NCI-H1092 (cell line): ENCODE data around the gene PRSS57.
"Not testable (repeated sequence)": the region's sequence is repeated elsewhere in the genome, so short reads cannot be mapped to it uniquely, and the experiment has no call there.

Source experiments
- DNase-seq: peaks from one replicate; lab custom pipeline; 2025; lab: John Stamatoyannopoulos, UW

PRSS57 gene

DNA sequence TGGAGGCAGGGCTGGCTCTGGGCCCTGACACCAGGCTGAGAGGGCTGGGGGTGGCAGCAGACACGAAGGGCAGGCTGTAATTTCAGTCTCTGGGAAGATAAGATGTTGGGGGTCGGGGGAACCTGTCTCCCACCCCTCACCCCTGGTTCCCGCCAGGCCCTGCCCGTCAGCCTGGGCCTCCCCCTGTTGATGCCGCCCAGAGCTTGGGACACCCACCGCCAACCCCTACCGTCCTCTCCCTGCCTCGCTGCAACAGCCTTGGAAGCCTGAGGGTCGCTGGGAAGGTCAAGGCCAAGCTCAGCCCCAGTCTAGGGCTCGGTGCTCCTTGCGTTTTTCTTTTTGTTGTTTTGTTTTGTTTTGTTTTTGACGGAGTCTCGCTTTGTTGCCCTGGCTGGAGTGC, 28.0 kb upstream of the PRSS57 start:
- DNase-seq = no peak

DNA sequence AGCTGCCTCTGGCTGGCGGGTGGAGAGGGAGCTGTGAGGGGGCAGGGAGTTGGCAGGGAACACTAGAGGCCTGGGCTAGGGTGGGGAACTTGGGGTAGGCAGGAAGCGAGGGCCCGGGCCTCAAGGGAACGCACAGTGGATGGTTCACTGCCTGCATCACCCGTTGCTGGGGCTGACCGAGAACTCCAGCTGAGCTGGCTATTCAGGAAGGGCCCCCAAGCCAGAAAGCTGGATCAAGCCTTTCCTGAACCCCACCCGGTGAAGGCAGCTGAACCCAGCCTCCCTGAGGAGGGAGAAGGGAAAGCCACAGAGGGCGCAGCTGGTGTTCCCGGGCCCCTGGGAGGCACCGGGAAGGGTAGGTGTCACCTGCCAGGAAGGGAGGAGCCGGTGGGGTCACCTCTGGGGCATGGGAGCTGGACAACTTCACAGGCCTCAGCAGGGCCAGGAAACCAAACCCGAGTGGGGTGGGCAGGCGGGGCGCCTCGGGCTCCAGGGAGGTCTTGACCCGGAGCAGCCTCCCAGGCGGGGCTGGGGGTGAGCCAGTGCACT, 27.4 kb upstream of the PRSS57 start:
- DNase-seq = no peak

DNA sequence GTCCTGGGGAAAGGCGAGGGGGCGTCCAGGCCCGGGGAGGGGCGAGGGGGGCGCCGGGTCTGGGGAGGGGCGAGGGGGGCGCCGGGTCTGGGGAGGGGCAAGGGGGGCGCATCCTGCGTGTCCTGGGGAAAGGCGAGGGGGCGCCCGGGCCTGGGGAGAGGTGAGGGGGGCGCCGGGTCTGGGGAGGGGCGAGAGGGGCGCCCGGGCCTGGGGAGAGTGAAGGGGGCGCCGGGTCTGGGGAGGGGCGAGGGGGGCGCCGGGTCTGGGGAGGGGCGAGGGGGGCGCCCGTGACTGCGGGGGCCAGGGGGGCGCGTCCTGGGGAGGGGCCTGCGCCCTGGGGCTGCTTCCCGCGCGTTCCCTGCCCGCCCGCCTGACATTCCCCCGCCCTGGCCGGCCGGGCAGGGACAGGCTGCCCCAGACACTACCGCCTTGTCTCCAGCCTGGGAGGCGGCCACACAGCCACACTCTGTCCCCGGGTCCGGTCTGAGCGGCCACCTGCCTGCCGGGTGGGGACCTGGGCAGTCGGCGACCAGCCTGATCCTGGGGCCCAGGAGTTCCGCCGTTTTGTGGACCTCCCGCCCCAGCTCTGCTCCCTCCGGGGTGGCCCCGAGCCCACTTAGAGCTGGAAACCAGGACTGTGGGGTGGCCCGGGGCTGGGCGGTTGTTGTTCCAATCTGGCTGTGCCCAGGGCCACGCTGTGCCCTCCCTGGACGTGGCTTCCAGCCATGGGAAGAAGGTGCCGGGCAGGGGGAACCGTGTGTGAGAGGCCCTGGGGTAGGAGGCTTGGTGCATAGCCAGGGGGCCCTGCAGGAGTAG, 25.3 kb upstream of the PRSS57 start:
- no peak for DNase-seq

DNA sequence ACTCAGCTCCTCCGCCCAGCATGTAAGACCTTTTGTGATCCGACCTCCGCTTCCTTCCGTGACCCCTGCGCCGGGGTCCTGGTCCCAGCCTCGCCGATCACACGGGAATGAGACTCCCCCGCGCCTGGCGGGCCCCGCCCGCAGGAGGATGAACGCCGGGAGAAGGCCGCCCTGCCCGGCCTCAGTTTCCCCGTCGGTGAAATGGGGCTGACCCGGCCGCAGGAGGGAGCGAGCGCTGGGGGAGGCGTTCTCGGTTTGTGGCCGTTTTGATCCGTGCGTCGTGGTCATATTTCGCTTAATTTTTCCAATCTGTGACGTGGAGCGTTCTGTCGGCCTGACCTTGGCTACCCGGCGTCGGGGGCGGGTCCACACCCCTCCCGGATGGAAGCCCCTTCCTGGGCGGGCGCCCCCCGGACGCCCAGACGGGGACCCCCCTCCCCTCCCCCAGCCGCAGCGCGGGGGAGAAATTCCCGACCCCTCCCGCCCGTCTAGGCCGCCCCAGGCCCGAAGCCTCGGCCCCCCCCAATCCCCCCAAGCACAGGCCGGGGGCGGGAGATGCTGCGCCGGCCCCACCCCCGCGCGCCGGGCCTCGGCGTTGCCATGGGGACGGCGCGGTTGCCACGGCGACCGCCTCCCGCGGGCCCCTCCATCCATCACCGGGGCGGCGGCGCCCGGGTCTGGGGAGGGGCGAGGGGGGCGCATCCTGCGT, 24.5 kb upstream of the PRSS57 start:
- no peak for DNase-seq

DNA sequence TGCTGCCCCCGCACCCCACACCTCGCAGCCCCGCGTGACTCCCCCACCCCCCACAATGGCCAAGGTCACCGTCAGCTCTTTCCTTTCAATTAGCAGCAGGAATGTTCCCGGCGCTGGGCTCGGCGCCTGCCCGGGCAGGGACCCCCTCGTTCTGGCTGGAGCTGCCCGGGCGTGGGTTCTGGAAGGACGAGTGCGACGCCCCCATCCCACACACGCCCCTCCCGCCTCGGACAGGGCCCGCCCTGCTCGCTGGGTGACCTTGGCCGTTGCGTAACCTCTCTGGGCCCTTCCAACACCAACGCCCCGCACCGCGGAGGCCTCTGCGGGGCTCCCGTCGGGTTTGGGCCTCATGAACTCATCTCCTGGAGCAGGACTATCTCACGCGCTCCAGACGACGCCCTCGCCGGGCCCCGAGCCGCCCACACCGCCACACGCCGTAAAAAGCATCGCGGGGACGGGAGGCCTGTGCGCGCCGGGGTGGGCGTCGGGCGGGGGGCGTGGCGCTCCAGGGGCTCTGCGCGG, 23.8 kb upstream of the PRSS57 start:
- DNase-seq = no peak

DNA sequence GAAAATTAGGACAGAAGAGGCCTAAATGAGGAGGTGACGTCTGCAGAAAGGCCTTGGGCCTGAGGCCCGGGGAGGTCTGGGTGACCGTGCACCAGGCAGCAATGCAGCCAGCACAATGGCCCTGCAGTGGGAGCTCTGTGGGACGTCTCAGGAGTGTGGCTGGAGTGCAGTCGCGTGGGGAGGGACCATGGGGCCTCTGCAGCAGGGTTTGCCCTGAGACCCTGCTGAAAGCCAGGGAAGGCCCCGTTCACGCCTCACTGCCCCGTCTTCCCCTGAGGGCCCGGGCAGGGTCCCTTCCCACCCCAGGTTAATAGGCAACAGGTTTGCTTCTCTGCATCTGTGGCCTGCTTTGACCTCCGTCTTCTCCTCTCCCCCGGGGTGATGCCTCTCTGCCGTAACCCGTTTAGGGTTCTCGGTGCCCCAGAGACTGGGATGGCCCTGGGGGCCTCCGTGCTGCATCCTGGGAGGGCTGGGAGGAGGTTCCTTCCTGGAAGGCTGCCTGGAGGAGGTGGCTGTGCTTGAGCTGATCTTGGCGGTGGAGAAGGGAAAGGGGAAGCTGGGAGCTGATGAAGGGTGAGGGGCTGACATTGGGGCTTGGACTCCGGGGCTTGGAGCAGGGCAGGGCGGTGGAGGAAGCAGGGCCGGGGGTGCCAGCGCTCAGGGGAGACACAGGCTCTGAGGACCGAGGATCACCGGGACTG, 23.1 kb upstream of the PRSS57 start:
- no peak for DNase-seq

DNA sequence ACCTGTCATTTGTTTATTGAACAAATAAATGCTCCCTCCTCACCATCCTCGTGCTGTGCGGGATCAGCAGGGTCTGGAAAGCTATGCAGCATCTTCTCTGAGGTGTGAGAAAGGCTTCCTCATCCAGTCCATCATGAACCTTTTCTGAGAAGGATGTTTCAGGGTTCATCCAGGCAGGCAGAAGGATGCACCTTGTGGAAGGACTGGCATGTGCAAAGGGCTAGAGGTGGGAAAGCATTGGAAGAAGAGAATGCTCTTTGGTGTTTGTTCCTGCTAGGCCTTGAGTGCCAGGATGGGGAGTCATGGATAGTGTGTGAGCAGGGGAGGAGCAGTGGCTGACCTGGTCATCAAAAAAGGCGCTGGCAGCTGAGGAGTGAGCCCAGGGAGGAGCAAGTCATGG, 20.1 kb upstream of the PRSS57 start:
- DNase-seq = no peak

DNA sequence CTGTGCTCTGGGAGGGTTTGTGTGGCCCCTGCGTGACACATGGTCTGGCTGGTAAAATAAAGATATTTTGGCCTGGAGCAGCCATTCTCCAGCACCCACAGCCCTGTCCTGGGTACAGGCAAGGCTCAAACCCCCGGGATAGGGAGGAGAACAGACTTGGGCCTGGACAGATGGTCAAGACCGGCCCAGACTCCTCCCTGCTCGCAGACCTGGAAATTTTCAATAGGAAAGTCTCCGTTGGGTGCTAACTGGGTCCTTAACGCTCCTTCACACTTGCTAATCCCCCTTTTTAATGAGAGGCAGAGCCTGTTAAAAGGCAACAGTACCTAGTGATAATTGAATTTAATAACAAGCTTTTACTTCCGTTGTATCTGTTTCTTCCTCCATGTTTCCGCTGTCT, 16.0 kb upstream of the PRSS57 start:
- DNase-seq = no peak

DNA sequence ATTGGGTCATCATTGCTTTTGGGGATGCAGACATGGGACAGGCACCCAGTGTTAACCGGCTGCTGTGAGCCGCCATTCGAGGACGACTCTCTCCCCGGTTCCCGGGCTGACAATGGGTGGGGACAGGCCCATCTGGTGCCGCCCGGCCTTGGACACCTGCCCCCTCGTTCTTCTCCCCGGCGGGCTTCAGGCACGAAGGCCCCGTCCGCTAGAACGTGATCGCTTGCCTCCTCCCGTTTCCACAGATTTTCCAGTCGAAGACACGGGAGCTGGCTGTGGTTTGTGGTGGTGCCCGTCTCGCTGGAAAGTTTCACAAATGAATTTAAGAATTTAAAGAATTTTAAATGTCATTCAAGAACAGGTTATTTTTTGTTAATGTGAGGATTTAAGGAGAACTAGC, 15.5 kb upstream of the PRSS57 start:
- no peak for DNase-seq

DNA sequence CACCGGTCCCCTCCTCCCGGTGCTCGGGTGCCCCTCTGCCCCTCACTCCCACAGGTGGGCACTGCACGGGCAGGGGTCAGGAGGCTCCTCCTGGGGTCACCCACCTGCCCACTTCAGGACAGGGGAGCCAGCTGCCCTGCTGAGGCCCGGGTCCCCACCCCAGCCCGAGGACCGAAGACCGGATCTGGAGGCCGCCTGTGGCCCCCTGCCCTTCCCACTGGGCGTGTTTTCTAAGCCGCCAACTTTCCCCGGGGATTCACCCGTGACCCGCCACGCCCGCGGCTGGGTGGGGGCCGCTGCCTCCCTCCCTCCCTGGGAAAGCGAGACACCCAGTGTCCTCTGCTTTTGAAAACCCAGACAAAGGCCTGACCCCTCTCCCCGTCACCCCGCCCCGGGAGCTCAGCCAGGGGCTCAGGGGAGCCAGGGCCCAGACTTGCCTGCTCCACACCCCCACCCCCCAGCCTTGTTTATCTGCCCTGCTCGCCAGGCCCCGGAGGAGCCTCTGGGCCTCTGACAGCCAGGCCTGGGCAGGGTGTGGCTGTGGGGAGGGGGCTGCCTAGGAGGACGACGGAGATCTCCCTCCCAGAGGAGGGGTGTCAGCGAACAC, 14.8 kb upstream of the PRSS57 start:
- no peak for DNase-seq

DNA sequence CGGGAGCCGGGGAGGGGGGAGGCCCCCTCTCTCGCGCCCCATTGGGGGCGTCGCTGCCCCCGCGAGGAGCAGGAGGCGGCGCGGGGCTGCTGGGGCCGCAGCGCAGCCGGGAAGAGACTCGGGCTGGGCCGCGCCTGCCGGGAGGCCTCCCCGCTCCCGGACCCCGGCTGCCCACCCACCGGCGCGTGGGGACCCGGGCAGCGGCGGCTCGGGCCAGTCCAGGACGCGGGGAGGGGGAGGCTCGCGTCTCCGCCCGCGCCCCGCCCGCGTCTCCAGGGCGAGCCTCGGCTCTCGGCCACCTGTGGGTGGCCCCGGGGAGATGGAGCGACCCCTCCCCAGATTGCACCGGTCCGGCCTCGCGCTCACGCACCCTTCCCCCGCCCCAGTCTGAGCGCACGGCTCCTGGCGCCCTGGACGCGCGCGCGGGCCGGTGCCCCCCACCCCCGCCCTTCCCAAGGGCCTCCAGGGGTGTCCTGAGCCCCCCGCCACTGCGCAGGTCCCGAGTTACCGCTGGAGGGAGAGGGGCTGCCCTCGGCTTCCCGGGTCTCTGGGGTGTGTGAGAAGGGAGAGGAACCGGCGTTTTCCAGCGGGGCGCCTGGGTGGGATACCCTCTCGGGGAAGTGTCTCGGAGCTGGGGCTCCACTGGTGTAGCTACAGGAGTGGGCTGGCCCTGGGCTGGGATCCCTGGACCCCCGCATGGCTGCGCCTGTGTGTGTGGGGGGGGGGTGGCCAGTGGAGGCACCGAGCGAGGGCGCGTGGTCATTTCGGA, 14.1 kb upstream of the PRSS57 start:
- DNase-seq = no peak

DNA sequence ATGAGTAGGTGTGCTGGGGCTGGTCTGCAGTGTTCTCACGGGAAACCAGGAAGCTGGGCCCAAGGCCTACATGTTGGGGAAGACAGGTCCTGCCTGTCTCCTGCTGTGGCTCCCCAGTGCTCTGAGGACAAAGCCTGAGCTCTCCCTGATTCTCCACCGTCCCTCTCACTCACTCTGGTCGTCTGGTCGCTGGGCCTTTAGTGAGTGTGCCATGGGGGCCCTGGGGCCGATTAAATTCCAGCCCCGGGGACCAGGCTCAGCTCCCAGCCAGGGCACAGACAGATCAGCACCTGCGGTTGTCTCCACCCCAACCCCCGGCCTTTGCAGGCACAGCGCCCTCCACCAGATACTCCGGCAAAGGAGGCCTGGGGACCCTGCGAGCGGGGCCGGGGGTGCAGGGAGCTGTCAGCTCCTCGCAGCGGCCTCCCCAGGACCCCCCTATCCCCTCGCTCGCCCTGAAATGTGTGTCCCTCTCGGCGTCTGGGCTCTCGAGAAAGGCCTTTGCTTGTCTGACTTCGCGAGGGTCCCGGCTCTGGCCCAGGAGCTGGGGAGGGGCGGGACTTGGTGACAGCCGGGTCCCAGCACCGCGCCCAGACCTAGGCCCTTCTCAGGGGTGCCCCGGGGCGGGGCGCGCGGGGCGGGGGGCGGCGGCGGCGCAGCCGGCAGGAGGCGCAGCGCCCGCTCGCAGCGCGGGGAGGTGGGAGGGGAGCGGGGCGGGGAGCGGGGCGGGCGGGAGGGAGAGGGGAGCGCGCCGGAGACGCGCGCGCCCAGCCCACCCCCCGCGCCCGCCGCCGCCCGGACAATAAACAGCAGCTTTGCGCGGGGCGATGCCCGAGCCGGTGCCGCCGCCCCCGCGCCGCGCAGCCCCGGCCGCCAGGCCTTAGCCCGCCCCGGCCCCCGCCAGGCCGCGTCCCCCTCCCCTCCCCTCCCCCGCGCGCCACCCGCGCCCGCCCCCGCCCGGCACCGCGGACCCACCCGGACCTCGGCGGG, 13.2 kb upstream of the PRSS57 start, which contains the start of gene PALM:
PALM (plus strand) TSS at position 782 of the 990 bp plus-strand sequence. CDS start 212 bp downstream, outside the sequence.
- DNase-seq = peak; percentile 18

DNA sequence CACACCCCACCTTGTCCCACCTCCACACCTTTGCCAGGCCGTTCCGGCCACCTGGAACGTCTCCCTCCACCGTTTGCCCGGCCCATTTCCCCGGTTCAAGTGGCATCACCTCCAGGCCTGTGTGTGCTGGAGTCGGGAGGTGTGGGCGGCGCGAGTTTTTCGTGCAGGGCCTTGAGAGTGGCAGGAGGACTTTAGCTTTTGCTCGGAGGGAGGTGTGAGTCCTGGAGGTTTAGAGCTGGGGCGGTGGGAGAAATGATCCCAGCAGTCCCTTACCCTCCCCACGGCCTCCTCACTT, 9.1 kb upstream of the PRSS57 start:
- DNase-seq = no peak

DNA sequence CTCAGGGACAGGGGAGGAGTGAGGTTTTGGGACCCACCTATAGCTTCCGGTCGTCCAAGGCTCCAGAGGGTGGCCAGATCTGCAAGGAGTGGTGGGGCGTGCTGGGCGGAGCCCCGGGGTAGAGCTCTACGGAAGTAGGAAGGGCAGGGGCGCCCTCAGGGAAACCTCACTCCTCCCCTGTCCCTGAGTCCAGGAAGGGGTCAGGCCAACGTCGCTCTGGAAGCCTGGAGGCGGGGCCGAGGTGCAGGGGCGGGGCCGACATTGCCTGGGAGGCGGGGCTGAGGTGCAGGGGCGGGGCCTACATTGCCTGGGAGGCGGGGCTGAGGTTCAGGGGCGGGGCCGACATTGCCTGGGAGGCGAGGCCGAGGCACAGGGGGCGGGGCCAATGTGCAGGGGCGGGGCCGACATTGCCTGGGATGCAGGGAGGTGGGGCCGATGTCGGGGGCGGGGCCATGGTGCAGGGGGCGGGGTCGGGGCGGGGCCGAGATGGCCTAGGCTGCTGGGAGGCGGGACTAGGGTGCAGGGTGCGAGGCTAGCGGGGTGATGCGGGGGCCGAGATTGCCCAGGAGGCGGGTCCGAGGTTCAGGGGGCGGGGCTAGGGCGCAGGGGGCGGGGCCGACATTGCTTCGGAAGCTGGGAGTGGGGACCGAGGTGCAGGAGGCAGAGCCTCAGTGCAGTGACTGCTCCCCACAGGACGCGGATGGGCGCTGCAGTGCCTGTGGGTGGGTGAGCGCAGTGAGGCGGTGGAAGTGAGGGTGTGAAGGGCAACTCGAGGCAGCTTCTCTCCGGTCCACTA, 8.6 kb upstream of the PRSS57 start:
- no peak for DNase-seq

DNA sequence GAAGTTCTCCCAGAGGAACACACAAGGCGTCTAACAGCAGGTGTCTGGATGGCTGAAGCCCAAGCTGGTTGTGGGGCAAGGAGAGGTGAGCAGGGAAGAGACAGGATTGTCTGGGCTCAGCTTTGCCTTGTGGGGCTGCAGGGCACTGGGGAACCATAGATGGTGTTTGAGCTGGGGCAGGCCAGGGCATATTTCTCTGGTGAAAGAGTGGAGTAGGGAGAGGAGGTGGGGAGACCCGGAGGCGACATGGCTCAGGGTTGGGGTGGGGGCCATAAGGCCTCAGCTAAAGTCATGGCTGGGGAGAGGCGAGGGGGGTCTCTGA, 8.0 kb upstream of the PRSS57 start:
- DNase-seq = no peak

DNA sequence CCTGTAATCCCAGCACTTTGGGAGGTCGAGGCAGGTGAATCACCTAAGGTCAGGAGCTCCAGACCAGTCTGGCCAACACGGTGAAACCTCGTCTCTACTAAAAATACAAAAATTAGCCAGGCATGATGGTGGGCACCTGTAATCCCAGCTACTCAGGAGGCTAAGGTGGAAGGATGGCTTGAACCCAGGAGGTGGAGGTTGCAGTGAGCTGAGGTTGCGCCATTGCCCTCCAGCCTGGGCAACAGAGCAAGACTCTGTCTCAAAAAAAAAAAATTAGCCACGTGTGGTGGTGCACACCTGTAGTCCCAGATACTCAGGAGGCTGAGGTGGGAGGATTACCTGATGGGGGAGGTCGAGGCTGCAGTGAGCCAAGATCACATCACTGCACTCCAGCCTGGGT, 7.6 kb upstream of the PRSS57 start:
- not testable (repeated sequence) for DNase-seq

DNA sequence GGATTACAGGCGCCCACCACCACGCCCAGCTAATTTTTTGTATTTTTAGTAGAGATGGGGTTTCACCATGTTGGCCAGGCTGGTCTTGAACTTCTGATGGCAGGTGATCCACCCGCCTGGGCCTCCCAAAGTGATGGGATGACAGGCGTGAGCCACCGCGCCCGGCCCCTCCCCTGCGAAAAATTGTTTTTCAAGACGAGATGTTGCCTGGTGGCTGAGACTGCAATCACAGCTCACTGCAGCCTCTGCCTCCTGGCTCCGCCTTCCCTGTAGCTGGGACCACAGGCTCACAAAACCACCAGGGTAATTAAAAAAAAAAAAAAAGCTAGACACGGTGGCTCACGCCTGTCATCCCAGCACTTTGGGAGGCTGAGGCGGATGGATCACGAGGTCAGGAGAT, 4.6 kb upstream of the PRSS57 start:
- DNase-seq = not testable (repeated sequence)

DNA sequence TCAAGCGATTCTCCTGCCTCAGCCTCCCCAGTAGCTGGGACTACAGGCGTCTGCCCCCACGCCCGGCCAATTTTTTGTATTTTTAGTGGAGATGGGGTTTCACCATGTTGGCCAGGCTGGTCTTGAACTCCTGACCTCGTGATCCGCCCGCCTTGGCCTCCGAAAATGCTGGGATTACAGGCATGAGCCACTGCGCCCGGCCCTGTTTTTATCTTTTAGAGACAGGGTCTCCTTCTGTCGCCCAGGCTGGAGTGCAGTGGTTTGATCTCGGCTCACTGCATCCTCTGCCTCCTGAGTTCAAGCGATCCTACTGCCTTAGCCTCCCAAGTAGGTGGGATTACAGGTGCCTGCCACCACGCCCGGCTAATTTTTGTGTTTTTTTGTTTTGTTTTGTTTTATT, 3.3 kb upstream of the PRSS57 start:
- DNase-seq = not testable (repeated sequence)
